OCI-LY7 (cell line): Measurements from ENCODE around the gene EMSY. TPM values are rescaled to one million over a fixed set of nuclear protein-coding genes. Genes with fewer than 3 reads are reported as not detected.

Source experiments
- BruUV-seq: library from RNA; stranded (reverse); fragments of 400-500 nt; replicated peaks from 2 replicates; lab custom pipeline; 2021; lab: Mats Ljungman, UMichigan
- CTCF ChIA-PET: fragments of 300-600 bp; sonication (Branson Sonifier 250); formaldehyde crosslinking; loops from one replicate; lab custom pipeline; 2022; ENCODE audit warnings: antibody characterized with exemption; ENCODE audit not compliant: unreplicated experiment; lab: Charles Lee
- POLR2A ChIA-PET: fragments of 300-600 bp; sonication (Branson Sonifier 250); formaldehyde crosslinking; loops from one replicate; lab custom pipeline; 2022; ENCODE audit warnings: antibody characterized with exemption; lab: Charles Lee
- DNase-seq: peaks from one replicate; pipeline ENCODE4 v3.0.0-alpha.2; 2015; ENCODE audit warnings: low spot score
- H2AFZ ChIP-seq: fragments of 200-600 bp; sonication (generic), shearing (Covaris generic); 2 replicates; pipeline ENCODE4 v1.6.1; 2014; ENCODE audit warnings: mild to moderate bottlenecking, antibody characterized with exemption, low read length, moderate library complexity
- H3K27ac ChIP-seq: fragments of 200-600 bp; sonication (generic); 2 replicates; pipeline ENCODE4 v1.5.1; 2014; ENCODE audit warnings: mixed run types, low read depth, mild to moderate bottlenecking, moderate library complexity, low read length, inconsistent platforms; ENCODE audit not compliant: poor library complexity, severe bottlenecking
- H3K36me3 ChIP-seq: fragments of 200-600 bp; sonication (generic); 2 replicates; pipeline ENCODE4 v1.6.1; 2014; ENCODE audit warnings: mild to moderate bottlenecking, antibody characterized with exemption, low read length, moderate library complexity, mixed read lengths; ENCODE audit not compliant: insufficient read depth
- H3K4me1 ChIP-seq: fragments of 200-600 bp; sonication (generic); 2 replicates; pipeline ENCODE4 v1.5.1; 2014; ENCODE audit warnings: mild to moderate bottlenecking, low read length; ENCODE audit not compliant: insufficient read depth, poor library complexity, severe bottlenecking
- H3K4me2 ChIP-seq: fragments of 200-600 bp; sonication (generic); 2 replicates; pipeline ENCODE4 v1.6.1; 2014; ENCODE audit warnings: mild to moderate bottlenecking, low read length
- H3K4me3 ChIP-seq: fragments of 200-600 bp; sonication (generic); 2 replicates; pipeline ENCODE4 v1.5.1; 2014; ENCODE audit warnings: mild to moderate bottlenecking, low read depth, low read length; ENCODE audit not compliant: poor library complexity, severe bottlenecking
- H3K79me2 ChIP-seq: fragments of 200-600 bp; sonication (generic); 2 replicates; pipeline ENCODE4 v1.6.1; 2016; ENCODE audit warnings: low read depth, mild to moderate bottlenecking, low read length, moderate library complexity, mixed read lengths; ENCODE audit not compliant: insufficient read depth
- H3K9me2 ChIP-seq: fragments of 200-600 bp; sonication (generic); 2 replicates; pipeline ENCODE4 v1.6.1; 2016; ENCODE audit warnings: mild to moderate bottlenecking, low read length, mixed read lengths; ENCODE audit not compliant: insufficient read depth
- H3K9me3 ChIP-seq: fragments of 200-600 bp; sonication (generic); 2 replicates; pipeline ENCODE4 v1.6.1; 2014; ENCODE audit warnings: mild to moderate bottlenecking, mixed run types, low read length, mixed read lengths
- H4K20me1 ChIP-seq: fragments of 200-600 bp; sonication (generic); 2 replicates; pipeline ENCODE4 v1.6.1; 2014; ENCODE audit warnings: mild to moderate bottlenecking, antibody characterized with exemption, low read length, moderate library complexity, mixed read lengths; ENCODE audit not compliant: insufficient read depth
- CTCF ChIP-seq: fragments of 200-600 bp; sonication (generic); conservative IDR thresholded peaks from 2 replicates; pipeline ENCODE4 v1.5.1; 2014; ENCODE audit warnings: mild to moderate bottlenecking, antibody characterized with exemption, low read length, moderate library complexity, mixed read lengths
- EZH2phosphoT487 ChIP-seq: fragments of 200-600 bp; sonication (generic); IDR thresholded peaks from 2 replicates; pipeline ENCODE4 v1.6.1; 2018; ENCODE audit warnings: low read depth, borderline replicate concordance, mild to moderate bottlenecking, mixed run types, antibody characterized with exemption, low read length, moderate library complexity, mixed read lengths
- intact Hi-C: fragments of 100-400 bp; cut with micrococcal nuclease; formaldehyde crosslinking; loops from one replicate; pipeline ENCODE4 v1.10.0; 2022; ENCODE audit not compliant: unreplicated experiment
- total RNA-seq, 2 experiments: library from RNA; depleted of rRNA in 1 of 2; stranded (reverse); fragments of >200 nt in 1 of 2; shearing (Covaris generic) in 1 of 2; gene quantifications; 2 replicates each; pipeline ENCODE4 v1.2.3, GENCODE V29; 2014 to 2022

Gene EMSY
- total RNA-seq, 2 experiments from 2014 or later: 26.3 to 29.8 TPM

- BruUV-seq: no TSS peak
- H3K9me3 ChIP-seq: no peaks in the 10 kb centered on the region
These were observed 97.6 kb downstream of the EMSY start for GRCh38 chr11:76542436-76542835.

GRCh38 chr11:76543006-76543703 lies 98.3 kb downstream of the EMSY start:
- Histone ChIP-seq H3K27ac (no peak overlapping the region), H3K9me2 (no peaks in the 10 kb centered on the region), H3K9me3 (no peaks in the 10 kb centered on the region), H4K20me1 (no peaks in the 10 kb centered on the region), H3K4me1 (no peaks in the 10 kb centered on the region), H2AFZ (no peak overlapping the region), H3K36me3 (peaks cover 67% of the 10 kb centered on the region), H3K4me3 (no peak overlapping the region), H3K4me2 (no peak overlapping the region), H3K79me2 (no peaks in the 10 kb centered on the region)
- ChIA-PET POLR2A (no interaction called here), CTCF (no interaction called here)
- TF ChIP-seq EZH2phosphoT487 (no peak), CTCF (no peak)
- intact Hi-C loops: no loop called here
- no TSS peak for BruUV-seq
- no peak for DNase-seq

More at GRCh38 chr11:76542436-76542835, 97.6 kb downstream of the EMSY start:
- H3K9me2 ChIP-seq: no peaks in the 10 kb centered on the region
- no peak for DNase-seq
- ChIA-PET CTCF (no interaction called here), POLR2A (interaction anchor here (0.6 kb wide), 1 partner anchor 480 kb away, joined by 4 read pairs; no protein-coding TSS in a partner anchor)
- H3K4me1 ChIP-seq: no peaks in the 10 kb centered on the region
- H4K20me1 ChIP-seq: no peaks in the 10 kb centered on the region
- H3K79me2 ChIP-seq: no peaks in the 10 kb centered on the region
- H3K4me3 ChIP-seq: no peak overlapping the region
- H3K4me2 ChIP-seq: no peak overlapping the region
- no peak overlapping the region for H2AFZ ChIP-seq
- intact Hi-C loops: no loop called here
- peaks cover 72% of the 10 kb centered on the region for H3K36me3 ChIP-seq
- H3K27ac ChIP-seq: no peak overlapping the region
- no peak for TF ChIP-seq EZH2phosphoT487
- no peak for TF ChIP-seq CTCF

DNA sequence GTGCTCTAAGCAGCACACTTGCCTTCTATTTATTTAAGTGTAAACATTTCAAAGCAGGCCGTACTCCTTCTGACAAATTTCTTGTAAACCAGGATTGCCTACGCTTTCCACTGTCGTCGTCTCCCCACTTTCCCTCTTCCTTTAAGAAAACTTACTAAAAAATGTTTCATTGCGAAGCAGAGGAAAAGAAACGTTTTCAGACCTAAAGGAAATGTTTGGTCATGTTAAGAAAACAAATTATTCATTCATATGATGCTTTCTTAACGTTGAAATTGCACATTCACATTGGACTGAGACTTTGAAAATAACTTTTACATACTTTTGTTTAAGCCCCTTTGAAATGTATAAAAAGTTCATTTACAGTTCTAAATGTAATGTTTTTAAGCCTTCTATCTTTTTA lies 106.0 kb downstream of the EMSY start:
- ChIA-PET POLR2A (no interaction called here), CTCF (no interaction called here)
- intact Hi-C loops: no loop called here

More for the DNA sequence above, 106.0 kb downstream of the EMSY start:
- Histone ChIP-seq H3K36me3 (peaks cover 22% of the 10 kb centered on the region), H3K79me2 (no peaks in the 10 kb centered on the region), H3K4me3 (no peak overlapping the region), H3K4me2 (no peak overlapping the region), H3K27ac (no peak overlapping the region), H3K4me1 (no peaks in the 10 kb centered on the region), H4K20me1 (no peaks in the 10 kb centered on the region), H3K9me2 (no peaks in the 10 kb centered on the region), H3K9me3 (no peaks in the 10 kb centered on the region), H2AFZ (no peak overlapping the region)
- no peak for TF ChIP-seq CTCF
- TF ChIP-seq EZH2phosphoT487: no peak
- BruUV-seq: no TSS peak
- no peak for DNase-seq
